Neural progenitor cell (in vitro differentiated cells): ENCODE measurements around the gene OGFOD1. TPM values are rescaled to one million over a fixed set of nuclear protein-coding genes. Genes with fewer than 3 reads are reported as not detected.

Source experiments
- DNase-seq: peaks from one replicate; pipeline ENCODE4 v3.0.0-alpha.2; 2016; ENCODE audit warnings: low spot score
- H2AFZ ChIP-seq: fragments of 200-600 bp; sonication (generic); replicated peaks from 2 replicates; pipeline ENCODE4 v1.6.1; 2016; ENCODE audit warnings: antibody characterized with exemption
- H3F3A ChIP-seq: fragments of 200-600 bp; sonication (generic); 2 replicates; pipeline ENCODE4 v1.6.1; 2016; ENCODE audit warnings: antibody characterized with exemption, low read depth
- H3K27ac ChIP-seq: fragments of 200-600 bp; sonication (generic); 2 replicates; pipeline ENCODE4 v1.5.1; 2016; ENCODE audit warnings: mild to moderate bottlenecking
- H3K27me3 ChIP-seq: fragments of 200-600 bp; sonication (generic); 2 replicates; pipeline ENCODE4 v1.6.1; 2016; ENCODE audit warnings: mild to moderate bottlenecking, moderate library complexity
- H3K36me3 ChIP-seq: fragments of 200-600 bp; sonication (generic); 2 replicates; pipeline ENCODE4 v1.5.1; 2016
- H3K4me1 ChIP-seq: fragments of 200-600 bp; sonication (generic); 2 replicates; pipeline ENCODE4 v1.6.1; 2016; ENCODE audit warnings: mixed run types
- H3K4me2 ChIP-seq: fragments of 200-600 bp; sonication (generic); 2 replicates; pipeline ENCODE4 v1.6.1; 2016
- H3K4me3 ChIP-seq: fragments of 200-600 bp; sonication (generic); 2 replicates; pipeline ENCODE4 v1.5.1; 2016
- H3K79me2 ChIP-seq: fragments of 200-600 bp; sonication (generic); 2 replicates; pipeline ENCODE4 v1.6.1; 2016; ENCODE audit warnings: low read depth
- H3K9ac ChIP-seq: fragments of 200-600 bp; sonication (generic); 2 replicates; pipeline ENCODE4 v1.6.1; 2016
- H3K9me3 ChIP-seq: fragments of 200-600 bp; sonication (generic); 2 replicates; pipeline ENCODE4 v1.5.1; 2016; ENCODE audit warnings: low read depth
- H4K20me1 ChIP-seq: fragments of 200-600 bp; sonication (generic); 2 replicates; pipeline ENCODE4 v1.6.1; 2016; ENCODE audit warnings: low read depth
- H3K27ac Mint-ChIP-seq: 3 replicates; pipeline ENCODE4 v1.8.0; 2021; ENCODE audit warnings: mixed read lengths
- H3K27me3 Mint-ChIP-seq: 2 replicates; pipeline ENCODE4 v1.8.0; 2022; ENCODE audit warnings: low read depth, mild to moderate bottlenecking, inconsistent platforms, moderate library complexity, mixed read lengths; ENCODE audit not compliant: insufficient read depth
- H3K36me3 Mint-ChIP-seq: 3 replicates; pipeline ENCODE4 v1.8.0; 2021; ENCODE audit warnings: mixed read lengths
- H3K4me1 Mint-ChIP-seq: 3 replicates; pipeline ENCODE4 v1.8.0; 2021; ENCODE audit warnings: mixed read lengths
- H3K4me3 Mint-ChIP-seq: 3 replicates; pipeline ENCODE4 v1.8.0; 2021; ENCODE audit warnings: mild to moderate bottlenecking, moderate library complexity, mixed read lengths
- H3K9me3 Mint-ChIP-seq: 3 replicates; pipeline ENCODE4 v1.8.0; 2020; ENCODE audit warnings: mixed read lengths
- EZH2 ChIP-seq: fragments of 200-600 bp; sonication (generic); IDR thresholded peaks from 2 replicates; pipeline ENCODE4 v1.6.1; 2017; ENCODE audit warnings: antibody characterized with exemption, mild to moderate bottlenecking, moderate library complexity
- EZH2phosphoT487 ChIP-seq: fragments of 200-600 bp; sonication (generic); IDR thresholded peaks from 2 replicates; pipeline ENCODE4 v1.6.1; 2017; ENCODE audit warnings: antibody characterized with exemption
- total RNA-seq: library from RNA; depleted of rRNA; stranded (reverse); fragments of >200 nt; gene quantifications from 2 replicates; pipeline ENCODE4 v1.2.3, GENCODE V29; 2015; ENCODE audit warnings: low replicate concordance
- TF ChIP-seq, protein P1 (sequence below): fragments of 200-600 bp; sonication (generic); IDR thresholded peaks from 2 replicates; pipeline ENCODE4 v1.5.1; 2017; ENCODE audit warnings: antibody characterized with exemption, mild to moderate bottlenecking

OGFOD1 gene
- total RNA-seq, result 65.8 and 73.4 TPM in 2 replicates

DNA sequence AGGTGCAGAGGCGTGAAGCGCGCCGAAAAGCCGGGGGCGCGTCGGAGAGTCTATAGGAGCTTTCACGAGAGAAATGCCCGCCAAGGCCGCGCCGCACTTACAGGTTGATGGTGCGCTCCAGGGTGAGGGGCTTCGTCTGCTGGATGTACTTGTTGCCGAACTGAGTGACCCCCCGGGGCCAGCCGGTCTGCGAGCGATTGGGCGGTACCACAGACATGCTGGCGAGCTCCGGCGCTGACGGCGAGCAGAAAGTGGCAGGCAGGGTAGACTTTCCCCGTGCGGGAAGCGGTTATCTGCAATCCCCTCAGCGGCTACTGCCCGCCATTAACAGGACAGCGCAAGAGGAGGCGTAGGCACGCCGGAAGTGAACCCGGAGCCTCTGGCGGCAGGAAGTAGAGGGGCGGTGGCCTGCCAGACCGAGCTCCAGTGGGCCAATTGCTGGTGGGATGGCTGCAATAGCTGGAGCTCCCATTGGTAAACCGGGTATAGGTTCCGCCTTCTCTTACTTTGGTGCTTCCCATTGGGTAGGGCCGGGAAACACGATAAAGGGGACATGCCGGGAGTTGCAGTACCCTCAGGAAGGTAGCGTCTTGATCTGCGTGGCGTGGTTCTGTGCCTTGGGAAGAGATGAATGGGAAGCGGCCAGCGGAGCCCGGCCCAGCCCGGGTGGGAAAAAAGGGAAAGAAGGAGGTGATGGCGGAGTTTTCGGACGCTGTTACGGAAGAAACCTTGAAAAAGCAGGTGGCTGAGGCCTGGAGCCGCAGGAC lies at the start of gene OGFOD1, which contains the start of gene NUDT21:
Gene OGFOD1 (plus strand): TSS at position 569 of the 767 bp plus-strand sequence. CDS start 59 bp downstream, at position 628.
Gene NUDT21 (minus strand): TSS at position 347 of the 767 bp plus-strand sequence. CDS start 130 bp downstream, at position 217.
- Histone ChIP-seq H4K20me1 (peaks cover 56% of the 10 kb centered on the region), H3K36me3 (peaks cover 17% of the 10 kb centered on the region), H3K4me2 (peak within 1 kb of the TSS; percentile 94), H3K4me3 (peak within 1 kb of the TSS; percentile 80), H3K27me3 (no peaks in the 10 kb centered on the region), H3K79me2 (peaks cover 80% of the 10 kb centered on the region), H3F3A (no peaks in the 10 kb centered on the region), H3K27ac (peak within 1 kb of the TSS; percentile 14), H3K9ac (peak within 1 kb of the TSS; percentile 83), H3K4me1 (peaks cover 25% of the 10 kb centered on the region), H3K9me3 (no peaks in the 10 kb centered on the region), H2AFZ (peak within 1 kb of the TSS; percentile 86)
- TF ChIP-seq, protein P1, sequence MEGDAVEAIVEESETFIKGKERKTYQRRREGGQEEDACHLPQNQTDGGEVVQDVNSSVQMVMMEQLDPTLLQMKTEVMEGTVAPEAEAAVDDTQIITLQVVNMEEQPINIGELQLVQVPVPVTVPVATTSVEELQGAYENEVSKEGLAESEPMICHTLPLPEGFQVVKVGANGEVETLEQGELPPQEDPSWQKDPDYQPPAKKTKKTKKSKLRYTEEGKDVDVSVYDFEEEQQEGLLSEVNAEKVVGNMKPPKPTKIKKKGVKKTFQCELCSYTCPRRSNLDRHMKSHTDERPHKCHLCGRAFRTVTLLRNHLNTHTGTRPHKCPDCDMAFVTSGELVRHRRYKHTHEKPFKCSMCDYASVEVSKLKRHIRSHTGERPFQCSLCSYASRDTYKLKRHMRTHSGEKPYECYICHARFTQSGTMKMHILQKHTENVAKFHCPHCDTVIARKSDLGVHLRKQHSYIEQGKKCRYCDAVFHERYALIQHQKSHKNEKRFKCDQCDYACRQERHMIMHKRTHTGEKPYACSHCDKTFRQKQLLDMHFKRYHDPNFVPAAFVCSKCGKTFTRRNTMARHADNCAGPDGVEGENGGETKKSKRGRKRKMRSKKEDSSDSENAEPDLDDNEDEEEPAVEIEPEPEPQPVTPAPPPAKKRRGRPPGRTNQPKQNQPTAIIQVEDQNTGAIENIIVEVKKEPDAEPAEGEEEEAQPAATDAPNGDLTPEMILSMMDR, result no peak
- no peak for TF ChIP-seq EZH2
- TF ChIP-seq EZH2phosphoT487, result no peak
- H3K4me1 Mint-ChIP-seq, result peaks cover 30% of the 10 kb centered on the region
- H3K4me3 Mint-ChIP-seq, result peak within 1 kb of the TSS; percentile 99
- H3K27ac Mint-ChIP-seq, result peak within 1 kb of the TSS; percentile 90
- H3K36me3 Mint-ChIP-seq, result peaks cover 13% of the 10 kb centered on the region
- H3K9me3 Mint-ChIP-seq, result no peaks in the 10 kb centered on the region
- peak; percentile 97 for DNase-seq
- no peaks in the 10 kb centered on the region for H3K27me3 Mint-ChIP-seq

- H3K79me2 ChIP-seq, result no peaks in the 10 kb centered on the region
- no peaks in the 10 kb centered on the region for H3K4me1 Mint-ChIP-seq
- H3K9ac ChIP-seq, result no peak overlapping the region
- no peaks in the 10 kb centered on the region for H3K9me3 Mint-ChIP-seq
- no peaks in the 10 kb centered on the region for H3K27me3 ChIP-seq
- H3K36me3 Mint-ChIP-seq, result peaks cover 38% of the 10 kb centered on the region
- H3K27ac ChIP-seq, result no peak overlapping the region
- no peak for DNase-seq
- no peaks in the 10 kb centered on the region for H3K9me3 ChIP-seq
- H3K4me3 ChIP-seq, result no peak overlapping the region
- no peak overlapping the region for H3K27ac Mint-ChIP-seq
- H3K4me2 ChIP-seq, result no peak overlapping the region
- H4K20me1 ChIP-seq, result no peaks in the 10 kb centered on the region
- no peak for TF ChIP-seq EZH2
- TF ChIP-seq EZH2phosphoT487, result no peak
- TF ChIP-seq, protein P1, result no peak
- H2AFZ ChIP-seq, result no peak overlapping the region
- H3K27me3 Mint-ChIP-seq, result peaks cover 2% of the 10 kb centered on the region
- H3F3A ChIP-seq, result no peaks in the 10 kb centered on the region
- H3K4me3 Mint-ChIP-seq, result no peak overlapping the region
- H3K36me3 ChIP-seq, result peaks cover 5% of the 10 kb centered on the region
- H3K4me1 ChIP-seq, result no peaks in the 10 kb centered on the region
These were observed 45.2 kb upstream of the OGFOD1 start for GRCh38 chr16:56405977-56406672.

DNA sequence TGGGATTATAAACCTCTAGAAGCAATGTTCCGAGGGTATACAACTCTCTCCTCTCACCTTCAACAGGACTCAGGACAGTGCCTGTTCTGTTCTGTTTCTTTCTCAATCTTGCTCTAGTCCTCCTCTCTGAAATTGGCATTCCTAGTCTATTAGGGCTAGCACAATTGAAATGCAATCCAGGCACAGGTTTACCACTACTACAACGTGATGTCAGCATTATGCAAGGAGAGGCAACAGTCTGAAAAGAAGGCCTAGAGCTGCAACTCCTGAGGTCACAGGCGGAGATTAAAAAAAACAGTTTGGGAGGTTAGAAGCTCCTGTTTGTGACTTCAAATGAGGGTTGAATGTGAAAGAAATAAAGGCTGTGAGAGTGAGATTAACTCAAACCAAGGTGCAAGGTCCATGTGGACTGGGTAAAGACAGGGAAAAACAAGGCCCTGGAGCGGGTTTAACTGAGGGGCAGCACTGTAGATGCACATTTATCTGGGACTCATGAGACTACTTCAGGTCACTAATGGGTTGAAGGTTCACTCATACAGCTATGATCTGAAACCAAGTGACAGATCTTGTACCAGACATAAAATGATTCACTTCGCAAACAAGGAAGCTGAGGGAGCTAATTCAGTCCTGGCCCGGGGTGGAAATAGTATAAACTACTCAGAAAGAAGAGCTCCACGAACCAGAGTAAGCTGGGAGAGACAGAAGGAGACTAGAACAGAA lies 42.8 kb upstream of the OGFOD1 start:
- Mint-ChIP-seq H3K36me3 (peaks cover 37% of the 10 kb centered on the region), H3K27me3 (peaks cover 4% of the 10 kb centered on the region), H3K9me3 (no peaks in the 10 kb centered on the region), H3K4me1 (no peaks in the 10 kb centered on the region), H3K4me3 (no peak overlapping the region), H3K27ac (peak overlapping the region; percentile 15)
- no peak for TF ChIP-seq EZH2phosphoT487
- TF ChIP-seq, protein P1, result no peak
- DNase-seq, result no peak
- H3K79me2 ChIP-seq, result no peaks in the 10 kb centered on the region
- no peaks in the 10 kb centered on the region for H3K27me3 ChIP-seq
- H3K4me1 ChIP-seq, result no peaks in the 10 kb centered on the region
- no peaks in the 10 kb centered on the region for H4K20me1 ChIP-seq
- peaks cover 5% of the 10 kb centered on the region for H3K36me3 ChIP-seq
- no peak overlapping the region for H3K9ac ChIP-seq
- no peak overlapping the region for H3K27ac ChIP-seq
- H3K9me3 ChIP-seq, result no peaks in the 10 kb centered on the region
- H3F3A ChIP-seq, result no peaks in the 10 kb centered on the region
- no peak overlapping the region for H3K4me3 ChIP-seq
- H2AFZ ChIP-seq, result no peak overlapping the region
- H3K4me2 ChIP-seq, result no peak overlapping the region
